Measurements from ENCODE around the gene PXDN.
"Not testable (repeated sequence)": the region's sequence is repeated elsewhere in the genome, so short reads cannot be mapped to it uniquely, and the experiment has no call there.

PXDN gene

DNA sequence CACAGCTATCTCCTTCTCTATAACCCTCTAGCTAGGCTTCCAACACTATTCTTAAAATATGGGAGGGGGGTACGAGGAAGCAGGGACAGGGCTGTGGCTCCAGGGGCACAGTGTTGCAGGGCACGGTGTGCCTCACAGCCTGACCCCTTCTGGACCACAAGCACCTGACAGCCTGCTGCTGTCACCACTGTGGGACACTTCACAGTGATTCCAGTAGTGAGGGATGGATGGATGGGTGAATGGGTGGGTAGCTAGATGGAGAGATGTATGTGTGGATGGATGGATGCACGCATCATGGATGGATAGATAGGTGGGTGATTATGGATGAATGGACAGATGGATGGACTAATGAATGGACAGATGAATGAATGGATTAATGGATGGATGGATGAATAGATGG is 21.6 kb downstream of the PXDN start:
- no peak for DNase-seq (ENCODE audit: low read depth)

DNA sequence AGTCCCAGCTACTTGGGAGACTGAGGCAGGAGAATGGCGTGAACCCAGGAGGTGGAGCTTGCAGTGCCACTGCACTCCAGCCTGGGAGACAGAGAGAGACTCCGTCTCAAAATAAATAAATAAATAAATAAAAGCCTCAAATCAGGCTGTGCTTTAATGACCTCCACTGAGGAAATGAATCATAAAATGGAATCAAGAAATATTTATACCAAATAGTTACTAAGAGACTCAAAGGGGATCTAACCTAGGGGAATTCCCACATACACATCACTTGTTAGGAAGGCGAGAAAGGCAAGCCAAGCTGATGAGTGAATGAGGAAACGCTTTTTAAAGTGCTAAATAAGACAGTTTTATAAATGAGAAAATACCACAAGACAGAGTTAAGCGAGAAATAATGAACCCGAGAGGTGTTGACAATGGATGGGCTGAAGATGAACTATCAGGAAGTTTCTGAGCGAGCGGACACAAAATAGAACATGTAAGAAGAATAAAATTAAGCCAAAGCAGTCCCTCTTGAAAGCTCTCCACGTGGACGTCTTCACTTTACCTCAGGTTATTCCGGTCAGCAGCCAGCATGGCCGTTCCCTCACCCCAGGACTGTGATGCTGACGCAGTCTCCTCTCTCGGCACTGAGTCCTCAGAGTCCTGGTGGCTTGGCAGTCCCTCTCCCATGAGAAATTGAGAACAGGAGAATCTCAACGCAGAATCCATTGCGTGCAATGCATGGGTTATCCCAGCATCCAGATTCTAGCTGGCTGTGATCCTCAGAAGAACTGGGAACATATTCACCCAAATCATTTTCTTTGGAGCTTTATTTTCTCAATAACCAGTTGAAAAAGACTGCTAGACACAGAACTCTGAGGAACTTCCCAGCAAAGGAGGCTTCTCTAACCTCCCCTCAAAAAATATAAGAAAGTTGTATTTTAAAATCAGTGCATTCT is 22.3 kb downstream of the PXDN start:
- peak; percentile 78 for DNase-seq (ENCODE audit: low read depth)

DNA sequence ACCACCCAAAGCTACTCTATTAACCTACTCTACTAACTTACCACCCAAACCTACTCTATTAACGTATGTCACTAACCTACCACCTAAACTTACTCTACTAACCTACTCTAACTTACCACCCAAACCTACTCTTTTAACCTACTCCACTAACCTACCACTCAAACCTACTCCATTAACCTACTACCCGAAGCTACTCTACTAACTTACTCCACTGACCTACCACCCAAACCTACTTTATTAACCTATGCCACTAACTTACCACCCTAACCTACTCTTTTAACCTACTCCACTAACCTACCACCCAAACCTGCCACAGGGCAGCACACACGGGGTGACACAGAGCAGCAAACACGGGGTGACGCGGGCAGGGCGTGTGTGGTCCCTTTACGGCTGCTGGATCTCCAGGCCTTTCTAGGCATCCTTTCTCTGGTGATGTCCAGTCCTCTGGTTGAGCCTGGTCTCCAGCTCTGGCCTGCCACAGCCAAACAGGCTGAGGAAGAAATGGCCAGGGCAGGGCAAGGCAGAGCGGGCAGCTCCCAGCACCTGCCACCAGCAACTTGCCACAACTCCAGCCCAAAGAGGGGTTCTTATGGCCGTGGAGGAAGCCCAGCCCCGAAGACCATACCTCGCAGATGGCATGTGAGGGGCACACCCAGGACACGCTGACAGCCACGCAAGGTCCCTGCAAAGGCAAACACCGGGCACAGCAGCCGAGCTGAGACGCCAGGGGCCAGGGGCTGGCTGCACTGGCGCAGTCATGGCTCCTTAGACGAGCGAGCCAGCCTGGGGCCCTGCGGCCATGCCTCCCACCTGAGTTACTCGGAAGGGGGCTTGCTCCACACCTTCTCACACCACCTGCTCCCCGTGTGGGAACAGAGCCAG is 25.7 kb downstream of the PXDN start:
- DNase-seq (ENCODE audit: low read depth): no peak

DNA sequence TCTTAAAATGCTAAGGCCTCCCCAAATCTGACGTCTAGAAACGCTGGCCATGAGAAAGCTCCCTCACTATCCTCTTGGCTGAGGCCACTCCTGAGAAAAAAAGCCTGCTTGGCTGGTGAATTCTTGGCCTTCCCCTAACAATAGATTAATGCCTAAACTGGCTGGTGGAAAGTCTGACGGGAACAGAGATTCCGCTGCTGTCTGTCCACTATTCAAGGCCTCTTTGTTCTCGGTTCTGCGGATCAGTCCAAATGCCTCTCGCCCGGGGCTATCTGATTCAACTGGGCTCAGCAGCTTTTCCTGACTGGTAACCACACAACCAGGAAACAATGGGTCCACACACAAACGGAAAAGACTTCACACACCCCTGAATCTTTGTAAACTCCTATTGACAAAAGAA is 27.2 kb downstream of the PXDN start:
- no peak for DNase-seq (ENCODE audit: low read depth)

DNA sequence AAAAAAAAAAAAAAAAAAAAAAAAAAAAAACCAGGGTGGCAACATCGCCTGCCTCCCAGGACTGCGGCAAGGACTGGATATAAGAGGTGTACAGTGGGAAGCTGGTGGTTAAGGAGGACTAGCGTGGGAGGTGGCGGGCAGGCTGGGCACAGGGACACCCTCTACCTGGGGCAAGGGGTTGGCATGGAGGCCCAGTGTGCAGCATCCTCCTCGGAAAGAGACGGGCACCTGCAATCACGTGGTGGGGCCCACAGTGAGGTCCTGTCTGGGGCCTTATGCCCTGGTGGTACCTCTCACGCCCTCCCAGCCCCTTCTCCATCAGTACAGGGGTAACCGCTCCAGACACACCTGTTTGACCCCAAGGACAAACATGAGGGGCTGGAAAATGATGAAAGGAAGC is 27.9 kb downstream of the PXDN start:
- no peak for DNase-seq (ENCODE audit: low read depth)

DNA sequence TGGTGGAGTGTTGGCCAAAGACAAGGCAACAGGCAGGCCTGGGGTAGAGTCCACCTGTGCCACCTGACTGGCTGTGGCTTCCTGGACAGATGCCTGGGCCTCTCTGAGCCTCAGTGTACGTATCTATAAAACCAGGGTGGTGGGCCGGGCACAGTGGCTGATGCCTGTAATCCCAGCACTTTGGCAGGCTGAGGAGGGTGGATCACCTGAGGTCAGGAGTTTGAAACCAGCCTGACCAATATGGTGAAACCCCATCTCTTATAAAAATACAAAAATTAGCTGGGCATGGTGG is 28.4 kb downstream of the PXDN start:
- DNase-seq (ENCODE audit: low read depth): not testable (repeated sequence)

DNA sequence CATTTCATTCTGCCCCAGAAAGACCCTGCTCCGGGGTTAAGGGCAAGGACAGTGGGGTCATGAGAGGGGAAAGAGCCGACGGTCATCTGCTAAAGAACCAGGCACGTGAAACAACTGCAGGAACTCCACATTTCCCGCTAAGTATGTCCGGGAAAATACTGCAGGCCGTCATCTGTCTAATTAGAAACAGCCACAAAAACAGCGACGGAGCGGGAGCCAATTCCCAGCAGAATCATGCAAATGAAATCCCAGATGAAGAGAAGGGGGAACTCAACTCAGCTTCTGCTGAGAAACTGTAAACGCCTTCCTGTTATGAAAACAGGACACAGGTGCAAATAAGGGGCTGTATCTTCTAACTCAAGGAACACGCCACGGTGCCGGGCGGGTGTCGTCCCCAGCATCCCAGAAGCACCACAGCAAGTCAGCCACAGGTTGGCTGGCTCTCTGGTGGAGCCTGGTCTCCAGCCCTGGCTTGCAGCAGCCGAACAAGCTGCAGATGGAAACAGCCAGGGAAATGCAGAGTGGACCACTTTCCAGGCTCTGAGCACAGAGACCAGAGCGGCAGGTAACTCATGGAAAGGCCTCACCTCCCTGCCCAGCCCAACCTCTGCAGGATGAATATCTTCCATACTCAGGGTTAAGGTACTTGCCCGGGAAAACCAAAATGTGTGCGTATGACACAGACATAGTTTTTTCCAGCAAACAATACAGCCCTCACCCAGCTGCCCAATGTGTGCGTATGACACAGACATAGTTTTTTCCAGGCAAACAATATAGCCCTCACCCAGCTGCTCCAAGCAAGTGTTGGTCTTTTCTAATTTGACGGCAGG is 28.9 kb downstream of the PXDN start:
- no peak for DNase-seq (ENCODE audit: low read depth)

DNA sequence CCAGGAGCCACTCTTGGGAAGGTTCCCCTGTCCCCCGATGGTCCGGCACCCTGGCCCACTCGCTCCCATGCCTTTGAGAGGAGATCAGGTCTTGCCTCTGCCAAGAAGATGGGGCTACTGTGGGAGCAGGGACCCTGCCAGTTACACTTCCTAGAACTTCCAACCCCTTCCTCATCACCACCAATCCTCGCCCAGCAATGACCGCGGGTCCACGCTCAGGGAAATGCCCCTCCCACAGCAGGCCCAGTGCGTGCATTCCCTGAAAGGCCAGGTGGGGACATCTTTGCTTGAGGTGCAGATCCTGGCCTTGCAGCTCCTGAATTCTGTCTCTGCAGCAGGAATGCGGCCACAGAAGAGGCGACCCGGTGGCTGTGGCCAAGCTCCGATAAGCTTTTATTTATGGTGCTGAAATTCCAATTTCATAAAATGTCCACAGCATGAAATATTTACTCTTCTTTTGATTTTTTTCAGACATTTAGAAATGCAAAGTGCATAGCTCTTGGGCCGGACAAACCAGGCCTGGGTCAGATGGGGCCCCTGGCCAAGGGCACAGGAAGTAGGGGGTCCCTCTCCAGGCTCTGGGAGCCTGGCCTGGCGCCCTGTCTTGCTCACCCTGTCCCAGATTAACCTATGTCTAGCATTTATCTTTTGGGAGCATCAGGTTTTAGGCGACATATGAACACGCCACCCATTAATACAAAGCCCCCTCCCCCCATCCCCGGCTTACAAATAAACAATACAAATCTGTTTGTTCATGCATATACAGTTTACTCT is 29.8 kb downstream of the PXDN start:
- no peak for DNase-seq (ENCODE audit: low read depth)

DNA sequence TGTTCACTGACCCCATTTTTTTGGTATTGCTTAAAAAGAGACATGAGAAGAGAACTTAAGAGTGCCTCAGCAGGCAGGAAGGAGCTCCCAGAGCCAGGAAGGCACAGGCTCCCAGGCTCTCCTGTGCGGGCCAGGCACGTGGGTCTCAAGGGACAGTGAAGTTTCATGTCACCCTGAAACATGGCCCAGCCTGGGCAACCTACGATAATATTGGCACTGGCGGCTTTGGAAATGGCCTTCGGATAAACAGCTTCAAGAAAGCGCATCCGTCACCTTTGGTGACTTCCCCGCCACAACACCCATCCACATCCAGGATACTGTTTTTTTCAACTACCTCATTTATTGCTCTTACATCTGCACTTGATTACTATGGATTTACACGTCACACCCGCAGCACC is 30.5 kb downstream of the PXDN start:
- no peak for DNase-seq (ENCODE audit: low read depth)

DNA sequence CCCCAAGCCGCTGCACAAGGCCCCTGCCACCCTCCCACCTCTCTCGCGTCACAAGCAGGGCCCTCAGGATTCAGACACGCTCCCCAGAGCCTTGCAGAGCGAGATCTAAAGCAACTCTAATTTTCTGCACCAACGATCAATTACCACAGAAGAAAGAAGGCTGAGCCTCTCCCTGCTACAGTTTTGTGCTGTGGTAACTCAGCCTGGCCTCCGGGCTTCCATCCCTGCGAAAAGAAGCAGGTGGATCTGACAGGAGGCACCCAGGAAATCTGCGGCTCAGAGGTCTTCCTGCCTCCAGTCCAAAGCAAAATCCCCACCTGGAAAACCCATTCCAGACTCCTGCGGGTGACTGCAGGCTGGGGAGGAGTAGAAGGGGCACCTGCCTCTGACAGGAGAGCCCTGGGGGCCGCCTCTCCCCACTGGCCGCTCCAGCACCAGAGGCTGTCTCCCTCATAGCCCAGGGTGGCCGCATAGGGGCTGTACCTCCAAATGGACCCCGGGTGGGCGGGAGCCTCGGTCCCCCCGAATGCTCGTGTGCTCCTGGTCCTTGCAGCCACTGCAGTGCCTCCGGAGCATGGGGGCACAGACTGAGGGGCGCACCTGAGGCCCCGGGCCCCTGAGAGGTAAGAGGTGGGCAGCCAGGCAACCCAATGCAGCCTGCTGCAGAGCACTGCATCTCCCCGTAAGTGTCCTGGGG is 31.0 kb downstream of the PXDN start:
- no peak for DNase-seq (ENCODE audit: low read depth)

DNA sequence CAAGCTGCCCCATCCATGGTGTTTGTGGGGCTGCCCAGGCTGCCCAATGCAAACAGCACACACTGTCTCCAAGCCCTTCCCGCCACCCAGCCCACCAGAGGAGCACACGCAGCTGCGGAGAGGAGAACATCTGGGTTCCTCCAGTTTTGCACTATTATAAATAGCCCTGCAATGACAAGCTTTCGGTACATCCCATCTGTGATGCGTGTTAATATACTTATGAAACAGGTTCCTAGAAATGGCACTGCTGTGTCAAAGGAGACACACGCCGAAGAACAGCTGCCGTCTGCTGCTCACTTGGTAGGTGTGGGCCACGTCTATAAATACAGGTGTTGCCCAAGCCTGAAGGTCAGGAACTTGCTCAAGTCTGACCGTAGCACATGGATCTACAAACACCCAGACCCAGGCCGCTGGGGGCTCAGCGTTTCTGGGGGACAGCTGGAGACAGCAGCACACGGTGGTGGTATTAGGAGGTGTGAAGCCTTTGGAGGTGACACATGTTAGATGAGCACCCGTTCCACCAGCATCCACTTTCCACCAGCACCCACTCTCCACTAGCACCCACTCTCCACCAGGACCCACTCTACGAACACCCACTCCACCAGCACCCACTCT is 34.3 kb downstream of the PXDN start:
- no peak for DNase-seq (ENCODE audit: low read depth)

DNA sequence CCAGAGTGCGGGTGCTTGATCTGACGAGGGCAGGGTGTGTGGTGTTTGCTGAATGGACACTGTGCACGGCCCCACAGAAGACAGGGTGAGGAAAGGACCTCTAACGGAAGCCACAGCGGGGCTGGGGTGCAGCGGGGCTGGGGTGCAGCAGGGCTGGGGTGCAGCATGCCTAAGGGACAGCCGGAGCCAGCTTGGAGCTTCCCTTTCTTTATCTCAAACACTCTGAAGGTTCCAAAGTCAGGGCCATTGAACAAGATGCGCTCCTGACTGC is 35.0 kb downstream of the PXDN start:
- DNase-seq (ENCODE audit: low read depth): no peak

DNA sequence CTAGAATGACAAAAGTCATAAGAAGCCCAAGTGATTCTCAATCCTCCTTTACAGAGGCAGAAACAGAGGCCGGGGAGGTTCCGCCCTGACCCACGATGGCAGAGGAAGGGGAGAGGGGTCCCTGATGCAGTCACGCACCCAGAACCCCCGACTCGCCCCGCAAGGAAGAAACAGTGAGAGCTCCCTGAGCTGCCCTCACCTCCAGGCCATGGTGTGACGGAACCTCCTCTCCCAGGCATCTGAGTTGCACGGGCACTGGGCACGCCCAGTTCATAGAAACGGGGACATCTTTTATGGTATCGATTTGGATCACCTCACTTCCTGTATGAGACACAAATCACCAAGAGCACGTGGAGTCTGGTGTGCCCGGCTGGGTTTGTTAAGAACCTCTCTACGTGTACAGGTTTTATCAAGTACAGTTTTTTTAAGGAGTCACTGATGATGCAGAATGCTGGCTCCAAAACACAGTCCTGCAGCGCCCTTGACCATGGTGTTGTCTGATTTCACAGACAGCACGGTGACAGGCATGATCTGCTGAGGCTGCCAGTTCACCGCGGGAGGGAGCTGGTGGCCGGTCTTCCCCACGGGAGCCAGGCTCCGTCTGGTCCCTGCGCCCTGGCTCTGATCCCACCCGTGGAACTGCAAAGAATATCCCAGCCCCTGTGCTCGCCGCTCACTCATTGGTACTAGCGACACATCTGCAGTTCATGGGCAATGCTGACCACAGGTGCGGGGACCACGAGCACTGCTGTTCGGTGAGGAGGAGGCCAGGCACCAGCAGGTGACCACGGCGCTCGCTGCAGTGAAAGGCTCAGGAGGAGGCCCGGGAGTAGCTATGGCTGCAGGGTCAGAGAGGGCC is 35.6 kb downstream of the PXDN start:
- DNase-seq (ENCODE audit: low read depth): no peak

DNA sequence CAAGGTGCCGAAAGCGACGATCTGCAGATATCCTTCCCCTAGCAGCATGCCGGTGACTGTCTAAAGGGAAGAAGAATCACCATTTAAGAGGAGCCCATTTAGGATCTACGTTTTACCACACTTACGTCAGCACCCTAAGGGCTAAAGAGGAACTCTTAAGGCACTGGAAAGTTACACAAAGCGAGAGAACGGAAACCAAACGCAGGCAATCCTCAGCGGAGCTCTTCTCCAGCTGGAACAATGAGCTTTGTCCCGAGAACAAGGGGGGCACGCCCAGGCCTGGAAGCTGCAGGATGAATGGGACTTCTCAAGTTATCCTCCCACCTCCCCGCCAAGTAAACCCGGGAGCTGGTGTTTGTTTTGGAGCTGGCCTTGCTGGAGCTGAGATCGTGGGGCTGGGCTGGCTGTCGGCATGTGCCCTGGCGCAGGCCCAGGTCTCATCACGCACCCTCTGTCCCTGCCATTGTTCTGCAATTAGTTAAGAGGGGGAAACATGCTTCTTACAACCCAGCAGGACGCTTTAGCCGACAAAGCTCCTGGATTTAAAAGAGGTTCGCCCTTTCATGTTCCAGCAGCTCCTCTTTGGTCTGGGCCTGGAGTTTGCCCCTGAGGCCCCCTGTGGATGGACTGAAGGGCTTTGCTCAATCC is 36.4 kb downstream of the PXDN start:
- DNase-seq (ENCODE audit: low read depth): peak; percentile 76

DNA sequence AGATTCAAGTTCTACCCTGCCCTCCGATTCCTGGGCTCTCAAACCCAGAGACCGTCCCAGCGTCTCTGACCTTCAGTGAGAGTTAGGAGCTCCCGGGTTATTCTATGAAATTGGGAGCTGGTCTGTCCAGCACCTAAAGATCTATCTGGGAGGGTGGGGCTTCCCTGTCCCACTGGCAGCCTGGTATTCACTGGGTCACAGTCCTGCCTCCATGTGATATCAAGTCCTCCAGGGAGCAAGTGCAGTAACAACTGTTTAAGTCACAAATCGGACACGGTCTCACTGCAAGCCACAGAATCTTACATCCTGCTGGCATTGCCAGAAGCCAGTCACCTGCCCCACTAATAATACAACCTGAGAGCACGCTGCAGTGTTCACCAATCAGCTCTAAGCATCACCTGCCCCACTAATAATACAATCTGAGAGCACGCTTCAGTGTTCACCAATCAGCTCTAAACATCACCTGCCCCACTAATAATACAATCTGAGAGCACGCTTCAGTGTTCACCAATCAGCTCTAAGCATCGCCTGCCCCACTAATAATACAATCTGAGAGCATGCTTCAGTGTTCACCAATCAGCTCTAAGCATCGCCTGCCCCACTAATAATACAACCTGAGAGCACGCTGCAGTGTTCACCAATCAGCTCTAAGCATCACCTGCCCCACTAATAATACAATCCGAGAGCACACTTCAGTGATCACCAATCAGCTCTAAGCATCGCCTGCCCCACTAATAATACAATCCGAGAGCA is 38.0 kb downstream of the PXDN start:
- not testable (repeated sequence) for DNase-seq (ENCODE audit: low read depth)

DNA sequence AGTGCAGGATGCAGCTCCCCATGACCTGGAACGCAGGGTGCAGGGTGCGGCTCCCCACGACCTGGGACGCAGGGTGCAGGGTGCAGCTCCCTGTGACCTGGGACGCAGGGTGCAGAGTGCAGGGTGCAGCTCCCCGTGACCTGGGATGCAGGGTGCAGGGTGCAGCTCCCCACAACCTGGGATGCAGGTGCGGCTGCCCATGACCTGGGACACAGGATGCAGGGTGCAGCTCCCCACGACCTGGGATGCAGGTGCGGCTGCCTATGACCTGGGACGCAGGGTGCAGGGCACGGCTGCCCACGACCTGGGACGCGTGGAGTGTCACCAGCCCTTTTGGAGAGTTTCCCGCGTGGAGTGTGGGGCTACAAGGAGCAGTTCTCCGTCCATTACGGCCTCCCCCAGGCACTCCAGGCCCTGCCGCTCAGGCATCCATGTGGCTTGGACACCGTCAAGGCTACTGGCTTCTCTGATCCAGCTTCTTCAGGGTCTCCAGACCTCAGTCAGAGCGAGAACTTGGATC is 38.7 kb downstream of the PXDN start:
- no peak for DNase-seq (ENCODE audit: low read depth)

DNA sequence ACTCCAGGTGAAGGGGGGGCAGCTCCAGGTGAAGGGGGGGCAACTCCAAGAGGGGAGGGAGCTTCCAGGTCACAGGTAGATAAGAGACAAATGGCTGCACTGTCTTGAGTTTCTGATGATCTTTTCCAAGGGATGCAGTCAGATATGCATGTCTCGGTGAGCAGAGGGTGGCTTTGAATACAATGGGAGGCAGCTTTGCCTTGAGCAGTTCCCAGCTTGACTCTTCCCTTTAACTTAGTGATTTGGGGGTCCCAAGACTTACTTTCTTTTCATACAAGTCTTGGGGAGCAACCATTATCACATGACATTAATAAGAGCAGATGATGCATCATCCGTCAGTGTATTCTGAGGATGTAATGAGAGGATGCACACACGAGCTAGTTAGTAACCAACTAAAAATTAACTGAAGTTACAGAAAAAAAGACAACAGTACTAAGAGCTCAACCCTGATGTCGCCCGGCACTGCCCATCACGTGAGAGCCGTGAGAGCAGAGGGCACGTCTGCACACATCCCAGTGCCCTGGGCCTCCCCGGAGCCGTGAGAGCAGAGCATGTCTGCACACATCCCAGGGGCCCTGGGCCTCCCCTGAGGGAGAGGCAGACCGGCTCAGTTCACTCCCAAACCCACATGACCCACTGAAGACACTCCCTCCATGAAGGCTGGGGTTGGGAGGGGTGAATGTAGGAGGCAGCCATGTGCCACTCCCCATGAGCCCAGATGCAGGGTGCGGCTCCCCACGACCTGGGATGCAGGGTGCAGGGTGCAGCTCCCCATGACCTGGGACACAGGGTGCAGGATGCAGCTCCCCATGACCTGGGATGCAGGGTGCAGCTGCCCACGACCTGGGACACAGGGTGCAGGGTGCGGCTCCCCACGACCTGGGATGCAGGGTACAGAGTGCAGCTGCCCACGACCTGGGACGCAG is 39.4 kb downstream of the PXDN start:
- no peak for DNase-seq (ENCODE audit: low read depth)

All from GM04504 (cell line).